RWPE2 (cell line): ENCODE results near the gene SELENON.
A peak's percentile ranks its signal among the peaks of the same experiment; 100 is the strongest.

Experiments
- ATAC-seq: fragments of 200-7000 bp; cut with Tn5 transposase; 3 replicates; pipeline ENCODE4 v1.9.1; 2021; ENCODE audit warnings: low read depth
- DNase-seq: peaks from one replicate; pipeline ENCODE4 v3.0.0-alpha.2; 2020; ENCODE audit warnings: low spot score
- H3K27ac ChIP-seq: fragments of 450-650 bp; 2 replicates; pipeline ENCODE4 v1.5.1; 2017; ENCODE audit warnings: mild to moderate bottlenecking; ENCODE audit not compliant: poor library complexity, severe bottlenecking
- H3K27me3 ChIP-seq: fragments of 250-450 bp; sonication (Bioruptor Pico); 2 replicates; pipeline ENCODE4 v1.5.1; 2021; ENCODE audit warnings: mild to moderate bottlenecking, moderate library complexity; ENCODE audit not compliant: insufficient read depth, poor library complexity, severe bottlenecking
- H3K36me3 ChIP-seq: fragments of 250-450 bp; sonication (Bioruptor Pico); 2 replicates; pipeline ENCODE4 v1.5.1; 2020; ENCODE audit warnings: low read depth, mild to moderate bottlenecking, moderate library complexity
- H3K4me1 ChIP-seq: fragments of 250-450 bp; sonication (Bioruptor Pico); 2 replicates; pipeline ENCODE4 v1.5.1; 2021; ENCODE audit warnings: mild to moderate bottlenecking, moderate library complexity; ENCODE audit not compliant: insufficient read depth, poor library complexity, severe bottlenecking
- H3K4me3 ChIP-seq: fragments of 250-450 bp; sonication (Bioruptor Pico); 2 replicates; pipeline ENCODE4 v1.5.1; 2021; ENCODE audit warnings: mild to moderate bottlenecking, moderate library complexity; ENCODE audit not compliant: severe bottlenecking
- H3K9me3 ChIP-seq: fragments of 250-450 bp; sonication (Bioruptor Pico); 2 replicates; pipeline ENCODE4 v1.5.1; 2021; ENCODE audit warnings: mild to moderate bottlenecking, moderate library complexity; ENCODE audit not compliant: severe bottlenecking
- CTCF ChIP-seq: fragments of 450-650 bp; IDR thresholded peaks from one replicate; pipeline ENCODE4 v1.5.1; 2017; ENCODE audit warnings: mild to moderate bottlenecking, moderate library complexity; ENCODE audit not compliant: poor library complexity, severe bottlenecking

SELENON gene

GRCh38 chr1:25808481-25809244 is 8.7 kb downstream of the SELENON start:
- H3K4me1 ChIP-seq: no peaks in the 10 kb centered on the region
- H3K27ac ChIP-seq: no peak overlapping the region
- no peaks in the 10 kb centered on the region for H3K9me3 ChIP-seq
- no peaks in the 10 kb centered on the region for H3K27me3 ChIP-seq
- H3K36me3 ChIP-seq: peaks cover 22% of the 10 kb centered on the region
- DNase-seq: no peak
- no peak for ATAC-seq
- TF ChIP-seq CTCF: no peak
- no peak overlapping the region for H3K4me3 ChIP-seq

GRCh38 chr1:25809283-25809926 is 9.4 kb downstream of the SELENON start:
- no peak for TF ChIP-seq CTCF
- ATAC-seq: no peak
- Histone ChIP-seq H3K4me3 (no peak overlapping the region), H3K27ac (no peak overlapping the region), H3K9me3 (no peaks in the 10 kb centered on the region), H3K27me3 (no peaks in the 10 kb centered on the region), H3K36me3 (peaks cover 24% of the 10 kb centered on the region; the same call in 1 of the 2 replicates), H3K4me1 (no peaks in the 10 kb centered on the region)
- DNase-seq: no peak

- Histone ChIP-seq H3K36me3 (peaks cover 21% of the 10 kb centered on the region; the same call in 1 of the 2 replicates), H3K4me3 (no peak overlapping the region), H3K27ac (no peak overlapping the region), H3K9me3 (no peaks in the 10 kb centered on the region), H3K27me3 (no peaks in the 10 kb centered on the region), H3K4me1 (no peaks in the 10 kb centered on the region)
- ATAC-seq: no peak
- no peak for TF ChIP-seq CTCF
- DNase-seq: no peak
These were observed 9.9 kb downstream of the SELENON start for GRCh38 chr1:25809929-25810328.

GRCh38 chr1:25810341-25811299 is 10.6 kb downstream of the SELENON start:
- H3K27ac ChIP-seq: no peak overlapping the region
- TF ChIP-seq CTCF: peak; percentile 93
- no peaks in the 10 kb centered on the region for H3K4me1 ChIP-seq
- H3K9me3 ChIP-seq: no peaks in the 10 kb centered on the region
- H3K27me3 ChIP-seq: no peaks in the 10 kb centered on the region
- ATAC-seq: peak; percentile 67
- no peak for DNase-seq
- peaks cover 15% of the 10 kb centered on the region; the same call in 1 of the 2 replicates for H3K36me3 ChIP-seq
- H3K4me3 ChIP-seq: no peak overlapping the region
